ENCODE results near the gene GBX2. TPM values are rescaled to one million over a fixed set of nuclear protein-coding genes. Genes with fewer than 3 reads are reported as not detected.

GBX2 gene
- total RNA-seq (2014; rRNA removed; shearing (Covaris generic)) (0.50 and 1.3 TPM in 2 replicates), polyA plus RNA-seq (2016; fragmentation: Nextera tagmentation; extraction: Ambion mirVana) (0.87 and 0.99 TPM in 2 replicates)
- long read RNA-seq, result 0 reads

DNA sequence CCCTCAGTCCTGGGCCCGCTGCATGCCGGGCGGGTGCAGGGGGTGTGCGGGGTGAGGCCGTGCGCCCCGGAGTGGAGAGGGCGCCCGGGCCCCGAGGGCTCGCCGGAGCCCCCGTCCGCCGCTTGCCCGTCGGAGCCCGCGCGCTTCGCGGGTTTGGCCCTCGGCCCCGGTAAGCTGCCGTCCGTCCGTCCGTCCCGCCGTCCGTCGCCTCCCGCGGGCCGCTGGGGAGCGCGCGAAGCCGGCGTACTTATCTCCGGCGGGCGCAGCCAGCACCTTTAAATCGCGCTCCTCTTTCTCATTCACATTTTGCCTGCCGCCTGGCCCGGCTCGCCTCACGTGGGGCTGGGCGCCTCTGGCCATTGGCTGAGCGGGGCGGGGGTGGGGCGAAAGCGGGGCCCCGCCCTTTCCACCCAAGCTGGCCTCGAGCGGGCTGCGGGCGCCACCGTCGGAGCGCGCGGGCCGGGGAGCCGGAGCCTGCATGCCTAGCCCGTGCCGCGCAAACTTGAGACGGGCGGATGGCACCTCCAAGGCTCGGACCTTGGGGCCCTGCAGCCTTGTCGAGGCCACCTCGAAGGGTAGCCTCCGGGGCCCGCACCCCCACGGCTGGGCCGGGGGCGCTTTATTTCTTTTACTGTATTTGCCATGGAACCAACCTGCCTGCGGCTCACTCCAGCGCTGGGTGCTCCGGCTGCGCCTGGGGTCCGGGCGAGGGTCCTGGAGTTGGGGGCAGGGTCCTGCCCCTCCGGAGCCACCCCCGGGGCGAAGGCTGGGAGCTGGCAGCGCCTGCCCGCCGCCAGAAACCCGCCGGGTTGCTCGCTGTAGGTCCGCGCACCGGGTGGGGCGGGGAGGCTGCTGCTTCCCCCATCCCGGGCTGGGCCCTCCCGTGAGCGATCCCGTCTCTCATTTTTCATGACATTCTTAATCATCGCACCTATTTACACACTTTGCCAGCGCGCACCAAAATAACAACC is at the start of gene GBX2:
TSS of gene GBX2 (minus strand) at position 277 of the 971 bp plus-strand sequence. CDS start 415 bp downstream, outside the sequence.
- Mint-ChIP-seq H3K27ac (no peak within 1 kb of the TSS), H3K36me3 (ENCODE audit: low read depth) (peaks cover 17% of the 10 kb centered on the region), H3K9me3 (0 out of 3 replicates have a peak, but pooled peaks cover 2% of the 10 kb centered on the region), H3K4me3 (peak within 1 kb of the TSS; percentile 68), H3K27me3 (ENCODE audit: insufficient read depth, low read depth, poor library complexity) (peaks cover 85% of the 10 kb centered on the region), H3K4me1 (peaks cover 52% of the 10 kb centered on the region)
- H3K4me3 ChIP-seq, result peak within 1 kb of the TSS; percentile 69
- no peaks in the 10 kb centered on the region for H3K9me2 ChIP-seq (ENCODE audit: insufficient read depth)
- H4K20me1 ChIP-seq (replicated peaks; ENCODE audit: insufficient read depth), result peaks cover 27% of the 10 kb centered on the region
- TF ChIP-seq POLR2AphosphoS5 (IDR thresholded peaks at IDR 0.05; ENCODE audit: low read depth), result peak; percentile 57; the same call in 1 of the 2 replicates
- TF ChIP-seq NANOG (IDR thresholded peaks at IDR 0.05; ENCODE audit: borderline replicate concordance), result no peak
- peaks cover 100% of the 10 kb centered on the region for H3K27me3 ChIP-seq (ENCODE audit: insufficient read depth)
- H3K27ac ChIP-seq (ENCODE audit: low read depth), result no peak within 1 kb of the TSS
- peaks cover 43% of the 10 kb centered on the region for H3F3A ChIP-seq (replicated peaks; ENCODE audit: low read depth)
- peaks cover 62% of the 10 kb centered on the region for H3K4me1 ChIP-seq (ENCODE audit: insufficient read depth)
- ATAC-seq, result peak; percentile 29
- no peaks in the 10 kb centered on the region for H3K79me2 ChIP-seq (replicated peaks; ENCODE audit: insufficient read depth)
- H3K36me3 ChIP-seq (ENCODE audit: insufficient read depth), result no peaks in the 10 kb centered on the region
- H3K4me2 ChIP-seq, result peak within 1 kb of the TSS; percentile 73
- H2AFZ ChIP-seq, result peak within 1 kb of the TSS; percentile 84
- DNase-seq (ENCODE audit: low spot score), result peak; percentile 95

DNA sequence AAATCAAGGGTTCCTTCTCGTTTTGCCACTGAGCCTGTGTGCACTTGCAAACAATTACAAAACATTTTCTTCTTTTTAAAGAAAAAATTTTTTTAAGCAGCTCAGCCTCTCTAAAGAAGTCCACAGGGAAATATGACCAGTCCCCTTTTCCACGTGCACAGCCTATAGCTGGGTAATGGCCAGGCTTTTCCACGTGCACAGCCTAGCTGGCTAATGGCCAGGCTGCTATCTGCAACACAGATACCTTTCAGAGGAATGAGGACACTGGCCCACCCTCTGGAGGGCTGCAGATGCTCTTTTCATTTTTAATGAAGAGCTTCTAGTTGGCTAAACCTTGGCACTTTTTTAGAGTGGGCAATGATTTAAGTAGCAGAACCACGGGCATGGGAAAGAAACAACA is 49.7 kb upstream of the GBX2 start:
- no peaks in the 10 kb centered on the region for H3F3A ChIP-seq (replicated peaks; ENCODE audit: low read depth)
- no peaks in the 10 kb centered on the region for H3K9me2 ChIP-seq (ENCODE audit: insufficient read depth)
- no peak overlapping the region for H2AFZ ChIP-seq
- no peaks in the 10 kb centered on the region for H3K36me3 ChIP-seq (ENCODE audit: insufficient read depth)
- no peaks in the 10 kb centered on the region for H3K27me3 ChIP-seq (ENCODE audit: insufficient read depth)
- H4K20me1 ChIP-seq (replicated peaks; ENCODE audit: insufficient read depth), result no peaks in the 10 kb centered on the region
- peaks cover 9% of the 10 kb centered on the region for H3K27me3 Mint-ChIP-seq (ENCODE audit: insufficient read depth, low read depth, poor library complexity)
- H3K36me3 Mint-ChIP-seq (ENCODE audit: low read depth), result no peaks in the 10 kb centered on the region; the same call in 1 of the 3 replicates
- H3K4me2 ChIP-seq, result no peak overlapping the region
- H3K4me1 Mint-ChIP-seq, result no peaks in the 10 kb centered on the region; the same call in 2 of the 3 replicates
- H3K4me3 Mint-ChIP-seq, result no peak overlapping the region
- TF ChIP-seq ZNF331 (CRISPR knock-in tag; IDR thresholded peaks at IDR 0.05; ENCODE audit: low read depth) (no peak), EZH2 (IDR thresholded peaks at IDR 0.05; ENCODE audit: low read depth, unreplicated experiment) (no peak), STAT1 (IDR thresholded peaks at IDR 0.05; ENCODE audit: unreplicated experiment) (no peak)
- TF ChIP-seq, protein P1, sequence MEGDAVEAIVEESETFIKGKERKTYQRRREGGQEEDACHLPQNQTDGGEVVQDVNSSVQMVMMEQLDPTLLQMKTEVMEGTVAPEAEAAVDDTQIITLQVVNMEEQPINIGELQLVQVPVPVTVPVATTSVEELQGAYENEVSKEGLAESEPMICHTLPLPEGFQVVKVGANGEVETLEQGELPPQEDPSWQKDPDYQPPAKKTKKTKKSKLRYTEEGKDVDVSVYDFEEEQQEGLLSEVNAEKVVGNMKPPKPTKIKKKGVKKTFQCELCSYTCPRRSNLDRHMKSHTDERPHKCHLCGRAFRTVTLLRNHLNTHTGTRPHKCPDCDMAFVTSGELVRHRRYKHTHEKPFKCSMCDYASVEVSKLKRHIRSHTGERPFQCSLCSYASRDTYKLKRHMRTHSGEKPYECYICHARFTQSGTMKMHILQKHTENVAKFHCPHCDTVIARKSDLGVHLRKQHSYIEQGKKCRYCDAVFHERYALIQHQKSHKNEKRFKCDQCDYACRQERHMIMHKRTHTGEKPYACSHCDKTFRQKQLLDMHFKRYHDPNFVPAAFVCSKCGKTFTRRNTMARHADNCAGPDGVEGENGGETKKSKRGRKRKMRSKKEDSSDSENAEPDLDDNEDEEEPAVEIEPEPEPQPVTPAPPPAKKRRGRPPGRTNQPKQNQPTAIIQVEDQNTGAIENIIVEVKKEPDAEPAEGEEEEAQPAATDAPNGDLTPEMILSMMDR (conservative IDR thresholded peaks at IDR 0.05; ENCODE audit: low read depth in 2 of 2), result no peak
- H3K79me2 ChIP-seq (replicated peaks; ENCODE audit: insufficient read depth), result no peaks in the 10 kb centered on the region
- no peak overlapping the region for H3K27ac ChIP-seq (ENCODE audit: low read depth)
- H3K27ac Mint-ChIP-seq, result no peak overlapping the region
- H3K4me1 ChIP-seq (ENCODE audit: insufficient read depth), result no peaks in the 10 kb centered on the region
- H3K4me3 ChIP-seq, result no peak overlapping the region
- H3K9me3 Mint-ChIP-seq, result peaks cover 4% of the 10 kb centered on the region
- no peak for DNase-seq (ENCODE audit: low spot score)
- no peak for ATAC-seq

DNA sequence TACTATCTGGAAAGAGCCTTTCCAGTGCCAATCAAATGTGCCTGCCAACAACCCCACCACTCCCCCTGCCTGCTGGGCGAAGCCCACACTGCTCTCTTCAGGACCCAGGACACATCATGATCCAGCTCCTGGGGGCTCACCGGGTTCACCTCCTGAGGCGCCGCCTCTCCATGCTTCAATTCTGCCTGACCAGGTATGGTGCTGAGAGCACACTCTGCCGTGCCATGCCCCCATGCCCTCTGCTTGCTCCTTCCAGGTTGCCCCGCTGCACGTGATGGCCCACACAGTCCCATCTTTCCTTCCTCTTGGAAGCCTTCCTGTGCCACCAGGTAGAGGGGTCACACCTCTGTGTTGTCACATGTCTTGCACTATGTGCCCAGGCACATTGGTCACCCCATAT is 48.5 kb upstream of the GBX2 start:
- no peaks in the 10 kb centered on the region; the same call in 2 of the 3 replicates for H3K36me3 Mint-ChIP-seq (ENCODE audit: low read depth)
- no peak overlapping the region for H3K27ac Mint-ChIP-seq
- Histone ChIP-seq H4K20me1 (replicated peaks; ENCODE audit: insufficient read depth) (no peaks in the 10 kb centered on the region), H3K36me3 (ENCODE audit: insufficient read depth) (no peaks in the 10 kb centered on the region), H3F3A (replicated peaks; ENCODE audit: low read depth) (no peaks in the 10 kb centered on the region), H3K4me1 (ENCODE audit: insufficient read depth) (no peaks in the 10 kb centered on the region), H3K4me2 (no peak overlapping the region), H3K79me2 (replicated peaks; ENCODE audit: insufficient read depth) (no peaks in the 10 kb centered on the region), H2AFZ (no peak overlapping the region), H3K4me3 (no peak overlapping the region), H3K9me2 (ENCODE audit: insufficient read depth) (no peaks in the 10 kb centered on the region), H3K27ac (ENCODE audit: low read depth) (no peak overlapping the region), H3K27me3 (ENCODE audit: insufficient read depth) (no peaks in the 10 kb centered on the region)
- DNase-seq (ENCODE audit: low spot score) (no peak), ATAC-seq (no peak)
- peaks cover 9% of the 10 kb centered on the region for H3K27me3 Mint-ChIP-seq (ENCODE audit: insufficient read depth, low read depth, poor library complexity)
- TF ChIP-seq, protein P2, sequence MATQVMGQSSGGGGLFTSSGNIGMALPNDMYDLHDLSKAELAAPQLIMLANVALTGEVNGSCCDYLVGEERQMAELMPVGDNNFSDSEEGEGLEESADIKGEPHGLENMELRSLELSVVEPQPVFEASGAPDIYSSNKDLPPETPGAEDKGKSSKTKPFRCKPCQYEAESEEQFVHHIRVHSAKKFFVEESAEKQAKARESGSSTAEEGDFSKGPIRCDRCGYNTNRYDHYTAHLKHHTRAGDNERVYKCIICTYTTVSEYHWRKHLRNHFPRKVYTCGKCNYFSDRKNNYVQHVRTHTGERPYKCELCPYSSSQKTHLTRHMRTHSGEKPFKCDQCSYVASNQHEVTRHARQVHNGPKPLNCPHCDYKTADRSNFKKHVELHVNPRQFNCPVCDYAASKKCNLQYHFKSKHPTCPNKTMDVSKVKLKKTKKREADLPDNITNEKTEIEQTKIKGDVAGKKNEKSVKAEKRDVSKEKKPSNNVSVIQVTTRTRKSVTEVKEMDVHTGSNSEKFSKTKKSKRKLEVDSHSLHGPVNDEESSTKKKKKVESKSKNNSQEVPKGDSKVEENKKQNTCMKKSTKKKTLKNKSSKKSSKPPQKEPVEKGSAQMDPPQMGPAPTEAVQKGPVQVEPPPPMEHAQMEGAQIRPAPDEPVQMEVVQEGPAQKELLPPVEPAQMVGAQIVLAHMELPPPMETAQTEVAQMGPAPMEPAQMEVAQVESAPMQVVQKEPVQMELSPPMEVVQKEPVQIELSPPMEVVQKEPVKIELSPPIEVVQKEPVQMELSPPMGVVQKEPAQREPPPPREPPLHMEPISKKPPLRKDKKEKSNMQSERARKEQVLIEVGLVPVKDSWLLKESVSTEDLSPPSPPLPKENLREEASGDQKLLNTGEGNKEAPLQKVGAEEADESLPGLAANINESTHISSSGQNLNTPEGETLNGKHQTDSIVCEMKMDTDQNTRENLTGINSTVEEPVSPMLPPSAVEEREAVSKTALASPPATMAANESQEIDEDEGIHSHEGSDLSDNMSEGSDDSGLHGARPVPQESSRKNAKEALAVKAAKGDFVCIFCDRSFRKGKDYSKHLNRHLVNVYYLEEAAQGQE (IDR thresholded peaks at IDR 0.05; ENCODE audit: unreplicated experiment), result no peak
- TF ChIP-seq POLR2AphosphoS5 (IDR thresholded peaks at IDR 0.05; ENCODE audit: low read depth), result no peak
- no peak for TF ChIP-seq ZNF331 (CRISPR knock-in tag; IDR thresholded peaks at IDR 0.05; ENCODE audit: low read depth)
- no peak overlapping the region for H3K4me3 Mint-ChIP-seq
- no peaks in the 10 kb centered on the region; the same call in 2 of the 3 replicates for H3K4me1 Mint-ChIP-seq
- H3K9me3 Mint-ChIP-seq, result no peaks in the 10 kb centered on the region; the same call in 2 of the 3 replicates
